Activated CD4-positive, alpha-beta T cell treated with anti-CD3 and anti-CD28 coated beads, Interleukin-2, Interleukin-4, amounts not matched to agents 100 ng/mL and 50 ng/mL, durations not matched to agents 16 hours and 8 hours (primary cell): ENCODE measurements around the gene IQSEC1.

Experiments
- DNase-seq: peaks from one replicate; pipeline ENCODE4 v3.0.0-alpha.2; 2020; ENCODE audit warnings: low spot score

Gene IQSEC1

GRCh38 chr3:13015286-13016082 lies 57.7 kb downstream of the IQSEC1 start:
- DNase-seq: peak; percentile 70

- no peak for DNase-seq
Observed at GRCh38 chr3:13014755-13015285, 58.4 kb downstream of the IQSEC1 start.

GRCh38 chr3:13013994-13014754 lies 59.1 kb downstream of the IQSEC1 start:
- DNase-seq: peak; percentile 65

- DNase-seq: no peak
Observed at GRCh38 chr3:13013566-13013965, 59.7 kb downstream of the IQSEC1 start.

- DNase-seq: no peak
Observed at GRCh38 chr3:13013151-13013561, 60.1 kb downstream of the IQSEC1 start.

- DNase-seq: peak; percentile 68
Observed at GRCh38 chr3:13012221-13012691, 61.0 kb downstream of the IQSEC1 start.

GRCh38 chr3:13011573-13012220 lies 61.5 kb downstream of the IQSEC1 start:
- DNase-seq: peak; percentile 94

GRCh38 chr3:13010780-13011572 lies 62.3 kb downstream of the IQSEC1 start:
- no peak for DNase-seq

GRCh38 chr3:13009946-13010315 lies 63.3 kb downstream of the IQSEC1 start:
- no peak for DNase-seq

- peak; percentile 64 for DNase-seq
Observed at GRCh38 chr3:13009132-13009945, 63.9 kb downstream of the IQSEC1 start.

- no peak for DNase-seq
Observed at GRCh38 chr3:13008155-13008995, 64.9 kb downstream of the IQSEC1 start.

GRCh38 chr3:13007251-13007941 lies 65.8 kb downstream of the IQSEC1 start:
- DNase-seq: no peak

GRCh38 chr3:13006216-13006990 lies 66.8 kb downstream of the IQSEC1 start:
- DNase-seq: no peak

- no peak for DNase-seq
Observed at GRCh38 chr3:13005301-13005700, 67.9 kb downstream of the IQSEC1 start.

- DNase-seq: no peak
Observed at GRCh38 chr3:13004376-13004775, 68.9 kb downstream of the IQSEC1 start.

GRCh38 chr3:13003608-13004007 lies 69.6 kb downstream of the IQSEC1 start:
- no peak for DNase-seq

- no peak for DNase-seq
Observed at GRCh38 chr3:13002398-13003124, 70.7 kb downstream of the IQSEC1 start.
